HG02885 (cell line): ENCODE data around the gene KRT14.
"Not testable (repeated sequence)": the region's sequence is repeated elsewhere in the genome, so short reads cannot be mapped to it uniquely, and the experiment has no call there.

Experiments
- ATAC-seq: cut with Tn5 transposase; IDR thresholded peaks from one replicate; pipeline ENCODE4 v1.9.1; 2021; ENCODE audit warnings: mild to moderate bottlenecking; ENCODE audit not compliant: unreplicated experiment, poor library complexity

KRT14 gene

GRCh38 chr17:41610965-41611640 lies 24.4 kb upstream of the KRT14 start:
- no peak for ATAC-seq

- ATAC-seq = not testable (repeated sequence)
These were observed 23.4 kb upstream of the KRT14 start for GRCh38 chr17:41610061-41610517.

GRCh38 chr17:41606930-41607329 lies 20.2 kb upstream of the KRT14 start:
- ATAC-seq = not testable (repeated sequence)

- ATAC-seq = no peak
These were observed 15.8 kb upstream of the KRT14 start for GRCh38 chr17:41602524-41602923.

- ATAC-seq = no peak
These were observed 13.6 kb upstream of the KRT14 start for GRCh38 chr17:41600318-41600717.

- no peak for ATAC-seq
These were observed 13.0 kb upstream of the KRT14 start for GRCh38 chr17:41599680-41600079.

GRCh38 chr17:41595585-41595984 lies 8.9 kb upstream of the KRT14 start:
- no peak for ATAC-seq

GRCh38 chr17:41594363-41594915 lies 7.7 kb upstream of the KRT14 start:
- no peak for ATAC-seq

- no peak for ATAC-seq
These were observed 6.7 kb upstream of the KRT14 start for GRCh38 chr17:41593306-41593981.

GRCh38 chr17:41592601-41593305 lies 6.1 kb upstream of the KRT14 start:
- no peak for ATAC-seq

GRCh38 chr17:41589301-41589700 lies 2.6 kb upstream of the KRT14 start:
- ATAC-seq = no peak

- no peak for ATAC-seq
These were observed 1.6 kb upstream of the KRT14 start for GRCh38 chr17:41588126-41588810.

GRCh38 chr17:41585301-41586056 lies 1.2 kb downstream of the KRT14 start:
- ATAC-seq = no peak

GRCh38 chr17:41584331-41584927 lies 2.3 kb downstream of the KRT14 start:
- ATAC-seq = not testable (repeated sequence)

GRCh38 chr17:41583137-41584127 lies 3.3 kb downstream of the KRT14 start:
- ATAC-seq = no peak

GRCh38 chr17:41582061-41582968 lies 4.4 kb downstream of the KRT14 start:
- ATAC-seq = not testable (repeated sequence)
